GM18909 (cell line): Measurements from ENCODE around the gene RAB11FIP4.
"Not testable (repeated sequence)": the region's sequence is repeated elsewhere in the genome, so short reads cannot be mapped to it uniquely, and the experiment has no call there.

Experiments used
- ATAC-seq: cut with Tn5 transposase; IDR thresholded peaks from one replicate; pipeline ENCODE4 v1.9.1; 2021; ENCODE audit warnings: mild to moderate bottlenecking; ENCODE audit not compliant: unreplicated experiment, poor library complexity

RAB11FIP4 gene, protein sequence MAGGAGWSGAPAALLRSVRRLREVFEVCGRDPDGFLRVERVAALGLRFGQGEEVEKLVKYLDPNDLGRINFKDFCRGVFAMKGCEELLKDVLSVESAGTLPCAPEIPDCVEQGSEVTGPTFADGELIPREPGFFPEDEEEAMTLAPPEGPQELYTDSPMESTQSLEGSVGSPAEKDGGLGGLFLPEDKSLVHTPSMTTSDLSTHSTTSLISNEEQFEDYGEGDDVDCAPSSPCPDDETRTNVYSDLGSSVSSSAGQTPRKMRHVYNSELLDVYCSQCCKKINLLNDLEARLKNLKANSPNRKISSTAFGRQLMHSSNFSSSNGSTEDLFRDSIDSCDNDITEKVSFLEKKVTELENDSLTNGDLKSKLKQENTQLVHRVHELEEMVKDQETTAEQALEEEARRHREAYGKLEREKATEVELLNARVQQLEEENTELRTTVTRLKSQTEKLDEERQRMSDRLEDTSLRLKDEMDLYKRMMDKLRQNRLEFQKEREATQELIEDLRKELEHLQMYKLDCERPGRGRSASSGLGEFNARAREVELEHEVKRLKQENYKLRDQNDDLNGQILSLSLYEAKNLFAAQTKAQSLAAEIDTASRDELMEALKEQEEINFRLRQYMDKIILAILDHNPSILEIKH

DNA sequence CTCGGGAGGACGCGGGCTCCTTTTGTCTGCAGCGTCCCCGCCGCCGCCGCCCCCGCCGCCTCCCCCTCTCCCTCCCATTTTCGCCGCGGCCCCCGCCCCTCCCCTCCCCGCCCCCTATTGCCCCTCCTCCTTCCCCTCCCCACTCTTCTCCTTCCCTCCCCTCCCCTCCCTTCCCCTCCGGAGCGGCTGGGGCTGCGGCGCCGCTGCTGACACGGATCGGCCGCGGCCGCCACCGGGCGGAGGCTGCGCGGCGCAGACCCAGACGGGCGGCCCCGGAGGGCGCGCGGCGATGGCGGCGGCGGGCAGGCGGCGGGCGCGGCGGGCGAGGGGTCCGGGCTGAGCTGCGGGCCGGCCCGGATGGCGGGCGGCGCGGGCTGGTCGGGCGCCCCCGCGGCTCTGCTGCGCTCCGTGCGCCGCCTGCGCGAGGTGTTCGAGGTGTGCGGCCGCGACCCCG is at the start of gene RAB11FIP4:
TSS of gene RAB11FIP4 (plus strand) at position 180 of the 454 bp plus-strand sequence. CDS start at position 358, 178 bp downstream.
- no peak for ATAC-seq

DNA sequence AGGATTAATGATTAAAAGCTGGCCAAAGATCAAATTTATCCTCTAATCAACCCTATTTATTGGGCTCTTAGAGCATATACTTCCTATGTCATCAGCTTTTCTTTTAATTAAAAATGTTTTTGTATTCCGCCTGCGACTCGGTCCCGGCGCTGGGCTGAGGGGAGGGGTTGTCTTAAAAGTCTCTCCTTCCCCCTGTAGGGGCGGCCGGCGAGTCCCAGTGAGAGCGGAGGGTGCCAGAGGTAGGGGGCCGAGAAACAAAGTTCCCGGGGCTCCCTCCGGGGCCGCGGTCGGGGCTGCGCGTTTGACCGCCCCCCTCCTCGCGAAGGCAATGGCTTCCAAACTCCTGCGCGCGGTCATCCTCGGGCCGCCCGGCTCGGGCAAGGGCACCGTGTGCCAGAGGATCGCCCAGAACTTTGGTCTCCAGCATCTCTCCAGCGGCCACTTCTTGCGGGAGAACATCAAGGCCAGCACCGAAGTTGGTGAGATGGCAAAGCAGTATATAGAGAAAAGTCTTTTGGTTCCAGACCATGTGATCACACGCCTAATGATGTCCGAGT is 46.2 kb upstream of the RAB11FIP4 start:
- not testable (repeated sequence) for ATAC-seq

DNA sequence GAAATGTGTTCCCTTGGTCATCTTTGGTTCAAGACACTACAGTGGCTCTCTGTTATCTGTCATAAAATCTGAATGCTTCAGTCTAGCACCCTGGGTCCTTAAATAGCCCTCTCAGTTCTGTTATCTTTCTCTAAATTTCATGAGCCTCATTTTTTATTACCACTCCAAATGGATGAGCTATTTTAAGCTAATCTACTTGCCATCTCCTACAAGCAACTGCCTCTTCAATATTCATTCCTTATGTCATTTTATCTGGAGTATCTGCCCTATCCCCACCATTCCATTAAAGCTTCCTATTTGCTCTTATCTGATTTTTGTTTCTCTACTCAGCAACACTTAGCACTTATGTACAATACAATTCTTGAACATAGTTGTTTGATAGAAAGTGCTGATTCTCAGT is 42.0 kb upstream of the RAB11FIP4 start:
- ATAC-seq: no peak

DNA sequence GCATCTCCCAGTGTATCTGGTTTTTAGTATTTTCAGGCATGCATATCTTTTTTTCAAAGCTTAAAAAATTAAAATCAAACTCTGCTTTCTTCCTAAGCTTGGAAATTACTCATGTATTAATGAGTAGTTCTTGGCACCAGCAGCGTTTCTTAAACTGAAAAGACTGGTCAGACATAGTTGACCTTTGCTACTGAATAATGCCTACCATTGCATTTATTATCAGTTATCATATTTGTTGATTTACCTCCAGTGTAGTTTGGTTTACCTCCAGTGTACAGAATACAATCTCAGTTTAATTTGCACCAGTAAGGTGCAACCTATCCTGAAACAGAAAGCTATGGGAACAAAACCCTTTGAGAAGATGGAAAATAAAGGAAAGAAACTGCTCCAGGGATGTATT is 35.5 kb upstream of the RAB11FIP4 start:
- no peak for ATAC-seq

DNA sequence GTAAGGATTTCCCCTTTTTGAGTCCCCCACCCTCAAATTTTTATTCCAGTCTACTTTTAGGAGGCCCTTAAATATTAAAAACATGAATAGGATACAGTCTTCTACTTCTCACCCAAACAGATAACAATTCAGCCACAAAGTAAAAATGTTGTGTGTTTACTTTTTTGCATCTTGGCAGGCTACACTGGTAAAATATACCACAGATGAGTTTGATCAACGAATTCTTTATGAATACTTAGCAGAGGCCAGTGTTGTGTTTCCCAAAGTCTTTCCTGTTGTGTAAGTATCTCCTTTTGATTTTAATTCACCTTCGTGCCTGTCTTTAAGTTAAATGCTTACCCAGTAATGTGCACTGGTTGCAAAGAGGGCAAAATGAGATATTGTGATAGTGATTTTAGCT is 34.4 kb upstream of the RAB11FIP4 start:
- ATAC-seq: no peak

DNA sequence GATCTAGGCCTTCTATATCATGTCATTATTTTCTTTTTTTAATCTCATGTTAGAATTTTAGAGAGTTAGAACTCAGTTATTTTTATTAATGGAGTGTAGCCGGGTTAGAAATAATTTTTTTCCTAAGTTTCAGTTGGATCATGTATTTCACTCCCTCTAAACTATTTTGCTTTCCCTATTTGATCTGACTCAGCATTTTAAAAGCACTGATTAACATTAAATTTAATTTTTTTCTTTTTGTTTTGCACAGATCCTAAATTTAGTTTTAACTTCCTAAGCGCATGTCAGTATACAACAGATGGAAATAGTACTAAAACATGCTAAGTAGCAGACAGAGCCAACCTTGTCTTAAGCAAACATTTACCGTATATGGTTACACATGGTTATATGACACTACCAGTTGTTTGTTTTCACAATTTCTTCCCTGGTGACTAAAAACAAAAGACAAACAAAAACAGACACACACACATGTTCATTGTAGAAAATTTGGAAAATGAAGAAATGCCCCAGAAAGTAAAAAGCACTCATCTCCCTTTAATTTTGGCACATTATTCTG is 33.6 kb upstream of the RAB11FIP4 start:
- no peak for ATAC-seq

- ATAC-seq: no peak
These were observed 27.5 kb upstream of the RAB11FIP4 start for GRCh38 chr17:31364012-31364411.

GRCh38 chr17:31366088-31366487 is 25.4 kb upstream of the RAB11FIP4 start:
- ATAC-seq: no peak

DNA sequence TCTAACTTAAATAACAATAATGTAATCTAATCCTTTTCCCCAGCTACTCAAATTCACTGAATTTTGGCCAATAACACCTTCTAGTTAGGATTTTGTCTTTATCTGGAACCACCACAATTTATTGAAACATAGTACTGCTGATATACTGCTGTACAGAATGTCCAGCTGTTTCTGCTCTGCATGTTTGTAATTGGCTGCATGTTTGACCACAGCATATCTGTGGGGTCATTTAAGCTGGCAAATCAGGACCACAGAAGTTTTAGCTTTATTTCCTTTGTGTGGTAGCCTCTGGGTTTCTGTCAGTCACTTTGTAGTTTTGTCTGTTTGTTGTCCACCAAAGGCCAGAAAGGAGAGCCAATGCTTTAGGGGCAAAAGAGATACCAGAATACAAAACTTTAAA is 22.2 kb upstream of the RAB11FIP4 start:
- ATAC-seq: no peak

- ATAC-seq: no peak
These were observed 19.9 kb upstream of the RAB11FIP4 start for GRCh38 chr17:31371511-31372097.

GRCh38 chr17:31373150-31374093 is 18.1 kb upstream of the RAB11FIP4 start:
- ATAC-seq: no peak

DNA sequence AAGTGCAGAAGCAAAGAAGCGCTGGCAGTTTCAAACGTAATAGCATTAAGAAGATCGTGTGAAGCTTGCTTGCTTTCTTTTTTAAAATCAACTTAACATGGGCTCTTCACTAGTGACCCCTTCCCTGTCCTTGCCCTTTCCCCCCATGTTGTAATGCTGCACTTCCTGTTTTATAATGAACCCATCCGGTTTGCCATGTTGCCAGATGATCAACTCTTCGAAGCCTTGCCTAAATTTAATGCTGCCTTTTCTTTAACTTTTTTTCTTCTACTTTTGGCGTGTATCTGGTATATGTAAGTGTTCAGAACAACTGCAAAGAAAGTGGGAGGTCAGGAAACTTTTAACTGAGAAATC is 17.4 kb upstream of the RAB11FIP4 start:
- ATAC-seq: no peak

GRCh38 chr17:31374503-31374902 is 17.0 kb upstream of the RAB11FIP4 start:
- ATAC-seq: no peak

DNA sequence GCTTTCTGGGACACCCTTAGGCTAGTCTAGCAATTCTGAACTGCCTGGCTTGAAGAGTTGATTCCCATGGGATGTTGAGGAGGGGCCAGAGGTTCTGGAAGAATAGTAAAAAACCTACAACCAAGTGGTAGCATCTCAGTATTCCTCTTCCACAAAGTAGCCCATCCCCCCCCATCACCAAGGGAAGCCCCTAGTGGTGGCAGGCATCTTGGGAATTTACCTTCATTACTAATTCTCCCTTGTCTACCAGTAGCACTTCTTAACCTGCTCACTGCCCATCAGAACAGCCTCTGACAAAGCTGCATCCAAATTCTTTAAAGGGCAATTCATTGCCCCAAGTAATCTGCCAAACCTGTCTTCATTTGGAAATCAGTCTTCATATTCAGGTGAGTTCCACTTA is 12.8 kb upstream of the RAB11FIP4 start:
- ATAC-seq: no peak

DNA sequence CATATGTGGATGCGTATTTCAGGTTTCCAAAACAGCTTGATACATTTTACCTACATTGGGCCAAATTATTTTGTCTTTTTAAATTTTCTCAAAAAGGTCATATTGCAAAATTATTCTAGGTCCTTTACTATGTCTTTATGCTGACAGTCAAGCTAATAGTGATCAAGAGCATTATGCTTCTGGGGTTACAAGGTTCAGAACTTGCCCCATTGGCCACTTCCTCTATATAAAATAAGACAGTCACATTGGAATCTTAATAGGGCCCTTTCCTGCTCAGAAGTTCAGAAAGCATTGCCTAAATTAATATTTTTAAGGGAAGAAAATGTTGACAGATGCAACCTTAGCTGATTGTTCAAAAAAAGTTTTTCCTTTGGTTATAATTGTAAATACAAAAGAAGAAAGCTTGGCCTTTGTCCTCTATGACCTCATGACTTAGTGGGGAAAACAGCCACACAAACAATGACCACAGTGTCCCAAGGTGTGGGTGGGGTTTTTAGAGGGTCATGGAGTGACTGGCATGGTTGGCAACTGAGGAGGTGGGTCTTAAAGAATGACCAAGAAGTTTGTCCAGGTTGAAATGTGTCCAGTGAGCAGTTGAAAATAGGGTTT is 11.8 kb upstream of the RAB11FIP4 start:
- ATAC-seq: no peak

DNA sequence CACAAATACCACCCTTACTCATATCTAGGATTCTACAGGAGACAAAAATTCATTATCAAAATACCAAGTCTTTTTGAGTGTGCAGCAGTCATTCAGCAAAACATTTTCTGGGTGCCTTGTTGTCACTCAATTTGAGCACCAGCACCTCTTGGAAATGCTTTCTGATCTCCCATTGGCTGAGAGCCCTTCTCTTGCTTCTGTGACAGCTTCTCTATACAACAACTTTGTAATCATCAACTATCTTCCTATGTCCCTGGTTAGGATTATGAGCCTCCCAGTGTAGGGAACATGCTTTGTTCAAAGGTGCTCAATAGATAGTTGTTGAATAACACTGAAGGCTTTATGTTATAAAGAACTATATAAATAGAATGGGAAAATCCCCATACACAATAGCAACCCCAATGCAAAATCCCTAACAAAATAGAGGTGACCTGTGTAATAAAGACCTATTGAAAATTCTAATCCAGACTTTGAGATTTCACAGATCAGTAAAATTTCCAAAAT is 10.3 kb upstream of the RAB11FIP4 start:
- ATAC-seq: no peak

GRCh38 chr17:31382668-31383275 is 8.7 kb upstream of the RAB11FIP4 start:
- not testable (repeated sequence) for ATAC-seq

GRCh38 chr17:31383488-31383887 is 8.0 kb upstream of the RAB11FIP4 start:
- ATAC-seq: not testable (repeated sequence)
